H1 (cell line): ENCODE data around the gene MRGPRX1. TPM values are rescaled to one million over a fixed set of nuclear protein-coding genes. Genes with fewer than 3 reads are reported as not detected.

Experiments
- CTCF ChIA-PET: fragments of 300-600 bp; sonication (Branson Sonifier 250); formaldehyde crosslinking; loops from one replicate; lab custom pipeline; 2021; ENCODE audit not compliant: partially characterized antibody; lab: Charles Lee
- POLR2A ChIA-PET: fragments of 300-600 bp; sonication (Branson Sonifier 250); formaldehyde crosslinking; loops from one replicate; lab custom pipeline; 2021; ENCODE audit warnings: inconsistent platforms; ENCODE audit not compliant: partially characterized antibody; lab: Charles Lee
- DNase-seq, 2 experiments: peaks; one replicate each; pipeline versions ENCODE4 v3.0.0 to v3.0.0-alpha.2; 2010 to 2022; ENCODE audit warnings: low spot score in 2 of 2, low read depth in 1 of 2, mixed read lengths in 1 of 2
- FAIRE-seq: peaks from 2 replicates; lab custom pipeline; 2011; peaks lifted over from hg19 to GRCh38; lab: Jason Lieb, UNC
- H2AFZ ChIP-seq: 2 replicates; pipeline ENCODE4 v1.8.1; 2012; ENCODE audit warnings: low read length, inconsistent platforms
- H2AK5ac ChIP-seq: 2 replicates; pipeline ENCODE4 v1.6.1; 2013; ENCODE audit warnings: low read depth, low read length
- H2BK120ac ChIP-seq: replicated peaks from 2 replicates; pipeline ENCODE3; 2013; ENCODE audit warnings: low read depth, low read length, inconsistent platforms
- H2BK12ac ChIP-seq: 2 replicates; pipeline ENCODE4 v1.6.1; 2013; ENCODE audit warnings: low read depth, low read length
- H2BK15ac ChIP-seq: 2 replicates; pipeline ENCODE4 v1.6.1; 2013; ENCODE audit warnings: low read length
- H2BK20ac ChIP-seq: 2 replicates; pipeline ENCODE4 v1.6.1; 2013; ENCODE audit warnings: low read length
- H2BK5ac ChIP-seq: 2 replicates; pipeline ENCODE4 v1.6.1; 2013; ENCODE audit warnings: low read depth, low read length
- H3K14ac ChIP-seq: 2 replicates; pipeline ENCODE4 v1.6.1; 2013; ENCODE audit warnings: inconsistent platforms; ENCODE audit not compliant: insufficient read length
- H3K18ac ChIP-seq: 2 replicates; pipeline ENCODE4 v1.6.1; 2013; ENCODE audit warnings: low read length; ENCODE audit errors: extremely low read depth
- H3K23ac ChIP-seq: 2 replicates; pipeline ENCODE4 v1.6.1; 2013; ENCODE audit warnings: inconsistent platforms; ENCODE audit not compliant: insufficient read length
- H3K23me2 ChIP-seq: 2 replicates; pipeline ENCODE4 v1.6.1; 2013; ENCODE audit warnings: low read depth, low read length
- H3K27ac ChIP-seq: 2 replicates; pipeline ENCODE4 v1.6.1; 2011; ENCODE audit warnings: low read depth, low read length, inconsistent platforms
- H3K27me3 ChIP-seq, 4 experiments: replicated peaks in 1 of 4; 1 replicate in 1 of 4; 2 replicates in 3 of 4; pipeline versions ENCODE4 v1.6.1 to v1.8.1; 2011 to 2013; ENCODE audit warnings: low read length in 3 of 4, mild to moderate bottlenecking in 3 of 4, inconsistent platforms in 2 of 4, mixed read lengths in 2 of 4, moderate library complexity in 1 of 4; ENCODE audit not compliant: control insufficient read depth in 3 of 4, insufficient read depth in 3 of 4; ENCODE audit errors: extremely low read depth in 1 of 4
- H3K36me3 ChIP-seq, 4 experiments: 2 replicates each; pipeline versions ENCODE4 v1.6.1 to v1.8.1; 2011 to 2013; ENCODE audit warnings: mild to moderate bottlenecking in 4 of 4, low read length in 3 of 4, moderate library complexity in 2 of 4, control low read depth in 1 of 4, inconsistent platforms in 1 of 4; ENCODE audit not compliant: insufficient read depth in 4 of 4, control insufficient read depth in 2 of 4
- H3K4ac ChIP-seq: replicated peaks from 2 replicates; pipeline ENCODE3; 2013; ENCODE audit warnings: low read length, low read depth, mixed read lengths, inconsistent platforms; ENCODE audit not compliant: insufficient read length
- H3K4me1 ChIP-seq, 4 experiments: replicated peaks in 1 of 4; 1 replicate in 1 of 4; 2 replicates in 3 of 4; pipeline versions ENCODE4 v1.6.1 to v1.8.1; 2011 to 2013; ENCODE audit warnings: low read length in 3 of 4, inconsistent platforms in 2 of 4, mixed read lengths in 1 of 4; ENCODE audit not compliant: insufficient read depth in 4 of 4, control insufficient read depth in 3 of 4
- H3K4me2 ChIP-seq, 2 experiments: 2 replicates each; pipeline versions ENCODE4 v1.6.1 to v1.8.1; 2011 to 2013; ENCODE audit warnings: low read depth in 2 of 2, low read length in 2 of 2, control low read depth in 1 of 2, inconsistent platforms in 1 of 2, mild to moderate bottlenecking in 1 of 2; ENCODE audit not compliant: insufficient read depth in 1 of 2
- H3K4me3 ChIP-seq, 4 experiments: fragments of 200-600, 300-600 bp in 1 of 4; sonication (generic), shearing (Covaris generic), sonication (Bioruptor Twin) in 1 of 4; 2 replicates each; pipeline versions ENCODE4 v1.5.1 to v1.8.1; 2011 to 2016; ENCODE audit warnings: low read length in 4 of 4, low read depth in 3 of 4, control low read depth in 2 of 4, inconsistent platforms in 2 of 4, mild to moderate bottlenecking in 2 of 4, mixed read lengths in 1 of 4, moderate library complexity in 1 of 4; ENCODE audit not compliant: insufficient read depth in 2 of 4; ENCODE audit errors: extremely low read depth in 1 of 4
- H3K56ac ChIP-seq: replicated peaks from 2 replicates; pipeline ENCODE3; 2013; ENCODE audit warnings: low read depth, mild to moderate bottlenecking, mixed read lengths, low read length, inconsistent platforms; ENCODE audit not compliant: insufficient read length
- H3K79me1 ChIP-seq: 2 replicates; pipeline ENCODE4 v1.6.1; 2013; ENCODE audit warnings: low read depth, low read length, control low read depth
- H3K79me2 ChIP-seq, 2 experiments: 2 replicates each; pipeline versions ENCODE4 v1.6.1 to v1.8.1; 2012 to 2013; ENCODE audit warnings: low read length in 2 of 2, mild to moderate bottlenecking in 2 of 2, inconsistent platforms in 1 of 2; ENCODE audit not compliant: insufficient read depth in 2 of 2, control insufficient read depth in 1 of 2
- H3K9ac ChIP-seq, 4 experiments: replicated peaks in 1 of 4; 1 replicate in 1 of 4; 2 replicates in 3 of 4; pipeline versions ENCODE4 v1.6.1 to v1.8.1; 2011 to 2013; ENCODE audit warnings: low read depth in 3 of 4, low read length in 3 of 4, control low read depth in 2 of 4, mild to moderate bottlenecking in 2 of 4, moderate library complexity in 2 of 4, inconsistent platforms in 1 of 4; ENCODE audit errors: extremely low read depth in 1 of 4
- H3K9me3 ChIP-seq, 2 experiments: 2 replicates each; pipeline versions ENCODE4 v1.6.1 to v1.8.1; 2012 to 2013; ENCODE audit warnings: mild to moderate bottlenecking in 2 of 2, moderate library complexity in 2 of 2, control low read depth in 1 of 2, inconsistent platforms in 1 of 2, low read depth in 1 of 2, low read length in 1 of 2, mixed read lengths in 1 of 2; ENCODE audit not compliant: insufficient read depth in 2 of 2
- H4K20me1 ChIP-seq, 2 experiments: replicated peaks in 1 of 2; 2 replicates each; pipeline versions ENCODE3 to v1.8.1; 2011 to 2013; ENCODE audit warnings: inconsistent platforms in 2 of 2, low read length in 2 of 2, mild to moderate bottlenecking in 1 of 2; ENCODE audit not compliant: insufficient read depth in 2 of 2, control insufficient read depth in 1 of 2
- H4K5ac ChIP-seq: 2 replicates; pipeline ENCODE4 v1.6.1; 2013; ENCODE audit warnings: low read length, low read depth, mixed read lengths, inconsistent platforms; ENCODE audit not compliant: insufficient read length
- H4K8ac ChIP-seq: 2 replicates; pipeline ENCODE4 v1.8.0; 2013; ENCODE audit warnings: mild to moderate bottlenecking, moderate library complexity, low read length, inconsistent platforms; ENCODE audit not compliant: insufficient read depth; ENCODE audit errors: extremely low read depth
- H4K91ac ChIP-seq: replicated peaks from 2 replicates; pipeline ENCODE3; 2013; ENCODE audit warnings: low read length, mixed read lengths, inconsistent platforms; ENCODE audit not compliant: insufficient read length
- BACH1 ChIP-seq: IDR thresholded peaks from 2 replicates; pipeline ENCODE4 v1.6.1; 2012; ENCODE audit warnings: low read length, improper control_type of control experiment
- FOSL1 ChIP-seq: IDR thresholded peaks from 2 replicates; pipeline ENCODE4 v1.6.1; 2011; ENCODE audit warnings: mild to moderate bottlenecking, low read depth, low read length, moderate library complexity; ENCODE audit not compliant: insufficient read depth
- HDAC2 ChIP-seq, 2 experiments: fragments of 300-600 bp in 1 of 2; sonication (generic) in 1 of 2; IDR thresholded peaks; 2 replicates each; pipeline ENCODE4 v1.6.1; 2011 to 2012; ENCODE audit warnings: low read depth in 2 of 2, low read length in 2 of 2, mild to moderate bottlenecking in 2 of 2, moderate library complexity in 2 of 2, borderline replicate concordance in 1 of 2, inconsistent platforms in 1 of 2
- HDAC6 ChIP-seq: IDR thresholded peaks from one replicate; pipeline ENCODE4 v1.7.1; 2012; ENCODE audit warnings: low read depth, mild to moderate bottlenecking, inconsistent platforms, low read length, moderate library complexity
- JUN ChIP-seq: IDR thresholded peaks from 2 replicates; pipeline ENCODE4 v1.6.1; 2011; ENCODE audit warnings: low read depth, mild to moderate bottlenecking, improper control_type of control experiment, low read length
- KDM5A ChIP-seq: fragments of 200-600 bp; IDR thresholded peaks from 2 replicates; pipeline ENCODE4 v1.7.1; 2012; ENCODE audit warnings: mild to moderate bottlenecking, low read length, inconsistent platforms, mixed read lengths
- POU5F1 ChIP-seq: IDR thresholded peaks from 2 replicates; pipeline ENCODE4 v1.6.1; 2011; ENCODE audit warnings: low read depth, mild to moderate bottlenecking, low read length, moderate library complexity
- RBBP5 ChIP-seq: IDR thresholded peaks from 2 replicates; pipeline ENCODE4 v1.7.1; 2012; ENCODE audit warnings: low read depth, mild to moderate bottlenecking, inconsistent platforms, low read length, moderate library complexity, borderline replicate concordance
- SP2 ChIP-seq: IDR thresholded peaks from 2 replicates; pipeline ENCODE4 v1.6.1; 2012; ENCODE audit warnings: mild to moderate bottlenecking, low read length, inconsistent platforms
- SUZ12 ChIP-seq: fragments of 200-600 bp; sonication (generic); IDR thresholded peaks from 2 replicates; pipeline ENCODE4 v1.6.1; 2012; ENCODE audit warnings: mild to moderate bottlenecking, inconsistent platforms, low read length, moderate library complexity, mixed read lengths
- TAF7 ChIP-seq: optimal IDR thresholded peaks from 2 replicates; pipeline ENCODE3; 2011; ENCODE audit warnings: low read depth, mild to moderate bottlenecking, inconsistent platforms, low read length, moderate library complexity, borderline replicate concordance
- USF2 ChIP-seq: IDR thresholded peaks from 2 replicates; pipeline ENCODE4 v1.6.1; 2011; ENCODE audit warnings: low read length, improper control_type of control experiment
- YY1 ChIP-seq: IDR thresholded peaks from 2 replicates; pipeline ENCODE4 v1.6.1; 2011; ENCODE audit warnings: low read depth, mild to moderate bottlenecking, low read length
- ZNF274 ChIP-seq: IDR thresholded peaks from 2 replicates; pipeline ENCODE4 v1.7.0; 2012; ENCODE audit warnings: low read length, borderline replicate concordance; ENCODE audit errors: extremely low read depth
- WGBS, 2 experiments: shearing (Covaris generic) in 1 of 2; methylation state at CpG; one replicate each; pipeline versions ENCODE4 v1.1.6 to v1.1.7; 2013 to 2015; ENCODE audit warnings: low lambda C conversion rate in 2 of 2, mixed read lengths in 2 of 2, inconsistent platforms in 1 of 2, low coverage in 1 of 2, missing lambda C conversion rate in 1 of 2; ENCODE audit not compliant: insufficient replicate concordance in 2 of 2, insufficient coverage in 1 of 2, insufficient read length in 1 of 2; ENCODE audit errors: extremely low coverage in 1 of 2, missing lambda C conversion rate in 1 of 2; 5-methylcytosine and 5-hydroxymethylcytosine counted together
- polyA plus RNA-seq, 7 experiments: library from polyadenylated mRNA; depleted of rRNA in 3 of 7; stranded (reverse) in 5 of 7; unstranded in 2 of 7; fragments of >200 nt in 5 of 7; fragments of 200-250 nt in 2 of 7; gene quantifications; 1 replicate in 5 of 7; 2 replicates in 1 of 7; 4 replicates in 1 of 7; pipeline versions ENCODE4 v1.2.1 to v1.2.3, GENCODE V29; 2011 to 2013; ENCODE audit warnings: missing spikeins in 2 of 7, mixed read lengths in 2 of 7
- total RNA-seq: library from RNA; stranded (reverse); fragmentation: NEBNext Ultra II Directional; extraction: Animal tissue kit (Norgen Biotek cat#: 25700); gene quantifications from 2 replicates; pipeline ENCODE4 v1.2.1, GENCODE V29; 2021

The MRGPRX1 gene
- total and polyA plus RNA-seq, 2 of the 8 experiments (the other 6 are each of a cell fraction or from before 2014, with no cell fraction given) = not detected

- Histone ChIP-seq H3K56ac (no peak overlapping the region), H3K23ac (no peak overlapping the region), H3K27me3 (no peaks in the 10 kb centered on the region), H3K9me3 (no peaks in the 10 kb centered on the region), H3K9ac (no peak overlapping the region), H3K4ac (no peak overlapping the region), H3K4me2 (no peak overlapping the region), H4K8ac (no peak overlapping the region), H3K14ac (no peak overlapping the region), H4K91ac (no peak overlapping the region), H2BK5ac (no peak overlapping the region), H4K5ac (no peak overlapping the region), H2BK15ac (no peak overlapping the region), H3K79me1 (no peaks in the 10 kb centered on the region), H3K4me3 (no peak overlapping the region), H3K4me1 (no peaks in the 10 kb centered on the region), H3K18ac (no peak overlapping the region), H3K23me2 (no peaks in the 10 kb centered on the region), H2AFZ (no peak overlapping the region), H3K79me2 (no peaks in the 10 kb centered on the region), H2BK120ac (no peak overlapping the region), H2BK20ac (no peak overlapping the region), H2AK5ac (no peak overlapping the region), H2BK12ac (no peak overlapping the region), H4K20me1 (no peaks in the 10 kb centered on the region), H3K36me3 (no peaks in the 10 kb centered on the region), H3K27ac (no peak overlapping the region)
- POLR2A ChIA-PET = interaction anchor here (0.6 kb wide), 1 partner anchor 135 kb away, joined by 3 read pairs; no protein-coding TSS in a partner anchor
- DNase-seq (no peak), FAIRE-seq (no peak)
- WGBS, 2 experiments = 91% methylated on average over 3 of the region's 3 CpGs; no CpG with 5 or more reads in 1 of the 2 experiments
- CTCF ChIA-PET = interaction anchor here (1.5 kb wide), 1 partner anchor 63 kb away, joined by 3 read pairs; no protein-coding TSS in a partner anchor
- TF ChIP-seq POU5F1 (no peak), USF2 (no peak), SUZ12 (no peak), BACH1 (no peak), HDAC2 (IDR thresholded peaks at IDR 0.05; ENCODE audit: borderline replicate concordance in 1 of 2, low read depth in 2 of 2, low read length in 2 of 2) (no peak), TAF7 (no peak), KDM5A (no peak), SP2 (no peak), YY1 (no peak), FOSL1 (no peak), ZNF274 (no peak), JUN (no peak), RBBP5 (no peak), HDAC6 (no peak)
Measured at GRCh38 chr11:18907391-18907790, 31.8 kb downstream of the MRGPRX1 start.
